H9 (cell line): ENCODE results near the gene TMEM156. TPM values are rescaled to one million over a fixed set of nuclear protein-coding genes. Genes with fewer than 3 reads are reported as not detected.

Source experiments
- DNase-seq: peaks from one replicate; pipeline ENCODE4 v3.0.0-alpha.2; 2017
- H2AFZ ChIP-seq: one replicate; pipeline ENCODE4 v1.6.1; 2013; ENCODE audit warnings: mild to moderate bottlenecking, low read length, control low read depth, moderate library complexity
- H2AK5ac ChIP-seq: 2 replicates; pipeline ENCODE4 v1.6.1; 2013; ENCODE audit warnings: low read length, control low read depth, mixed read lengths; ENCODE audit not compliant: insufficient read length
- H2BK120ac ChIP-seq: one replicate; pipeline ENCODE4 v1.6.1; 2013; ENCODE audit warnings: low read depth, mild to moderate bottlenecking, low read length, control low read depth, inconsistent platforms; ENCODE audit not compliant: poor library complexity, severe bottlenecking
- H2BK12ac ChIP-seq: 2 replicates; pipeline ENCODE4 v1.6.1; 2013; ENCODE audit warnings: low read length, control low read depth, mixed read lengths, low read depth; ENCODE audit not compliant: insufficient read length
- H2BK15ac ChIP-seq: 2 replicates; pipeline ENCODE4 v1.6.1; 2013; ENCODE audit warnings: low read depth, low read length, control low read depth
- H2BK20ac ChIP-seq: one replicate; pipeline ENCODE4 v1.6.1; 2013; ENCODE audit warnings: low read depth, mild to moderate bottlenecking, low read length, control low read depth, inconsistent platforms; ENCODE audit not compliant: poor library complexity, severe bottlenecking
- H2BK5ac ChIP-seq: 2 replicates; pipeline ENCODE4 v1.6.1; 2013; ENCODE audit warnings: low read length, control low read depth, mixed read lengths; ENCODE audit not compliant: insufficient read length
- H3K14ac ChIP-seq: 2 replicates; pipeline ENCODE4 v1.6.1; 2013; ENCODE audit warnings: low read length, control low read depth; ENCODE audit not compliant: insufficient read depth
- H3K18ac ChIP-seq: 2 replicates; pipeline ENCODE4 v1.6.1; 2013; ENCODE audit warnings: low read depth, mild to moderate bottlenecking, mixed read lengths, low read length, control low read depth; ENCODE audit not compliant: insufficient read length
- H3K23ac ChIP-seq: 2 replicates; pipeline ENCODE4 v1.6.1; 2013; ENCODE audit warnings: low read length, control low read depth, mixed read lengths, low read depth; ENCODE audit not compliant: insufficient read length
- H3K23me2 ChIP-seq: 2 replicates; pipeline ENCODE4 v1.6.1; 2013; ENCODE audit warnings: low read depth, mild to moderate bottlenecking, mixed read lengths, low read length, control low read depth; ENCODE audit not compliant: insufficient read length, poor library complexity, severe bottlenecking
- H3K27ac ChIP-seq: 2 replicates; pipeline ENCODE4 v1.5.1; 2013; ENCODE audit warnings: low read length, control low read depth, mixed read lengths, low read depth; ENCODE audit not compliant: insufficient read length
- H3K27me3 ChIP-seq: 2 replicates; pipeline ENCODE4 v1.6.1; 2013; ENCODE audit warnings: low read length, control low read depth, inconsistent platforms; ENCODE audit not compliant: insufficient read depth
- H3K4ac ChIP-seq: 2 replicates; pipeline ENCODE4 v1.6.1; 2013; ENCODE audit warnings: low read depth, mild to moderate bottlenecking, control low read depth, inconsistent platforms, low read length, moderate library complexity
- H3K4me1 ChIP-seq: 2 replicates; pipeline ENCODE4 v1.6.1; 2013; ENCODE audit warnings: low read length, control low read depth, inconsistent platforms; ENCODE audit not compliant: insufficient read depth
- H3K4me2 ChIP-seq: 2 replicates; pipeline ENCODE4 v1.6.1; 2013; ENCODE audit warnings: low read length, control low read depth, mixed read lengths; ENCODE audit not compliant: insufficient read length, insufficient read depth
- H3K56ac ChIP-seq: 2 replicates; pipeline ENCODE4 v1.6.1; 2013; ENCODE audit warnings: low read depth, mild to moderate bottlenecking, mixed read lengths, low read length, control low read depth; ENCODE audit not compliant: insufficient read length
- H3K79me1 ChIP-seq: 2 replicates; pipeline ENCODE4 v1.6.1; 2013; ENCODE audit warnings: low read depth, mild to moderate bottlenecking, moderate library complexity, low read length, control low read depth, inconsistent platforms; ENCODE audit not compliant: insufficient read depth, poor library complexity, severe bottlenecking
- H3K79me2 ChIP-seq: 2 replicates; pipeline ENCODE4 v1.6.1; 2013; ENCODE audit warnings: low read length, control low read depth, inconsistent platforms; ENCODE audit not compliant: insufficient read depth
- H3K9ac ChIP-seq: 2 replicates; pipeline ENCODE4 v1.6.1; 2013; ENCODE audit warnings: low read length, control low read depth, mixed read lengths; ENCODE audit not compliant: insufficient read length; ENCODE audit errors: extremely low read depth
- H3K9me3 ChIP-seq: one replicate; pipeline ENCODE4 v1.6.1; 2013; ENCODE audit warnings: low read depth, low read length, inconsistent platforms; ENCODE audit not compliant: control insufficient read depth
- H3T11ph ChIP-seq: one replicate; pipeline ENCODE4 v1.6.1; 2013; ENCODE audit warnings: mild to moderate bottlenecking, low read length, control low read depth, inconsistent platforms
- H4K20me1 ChIP-seq: one replicate; pipeline ENCODE4 v1.6.1; 2013; ENCODE audit not compliant: control insufficient read depth, insufficient read length, insufficient read depth
- H4K5ac ChIP-seq: 2 replicates; pipeline ENCODE4 v1.6.1; 2013; ENCODE audit warnings: low read depth, mild to moderate bottlenecking, mixed read lengths, low read length, control low read depth; ENCODE audit not compliant: insufficient read length
- H4K8ac ChIP-seq: replicated peaks from 2 replicates; pipeline ENCODE4 v1.6.1; 2013; ENCODE audit warnings: low read length, control low read depth, mixed read lengths, low read depth; ENCODE audit not compliant: insufficient read length
- H4K91ac ChIP-seq: 2 replicates; pipeline ENCODE4 v1.6.1; 2013; ENCODE audit warnings: low read depth, mild to moderate bottlenecking, moderate library complexity, mixed read lengths, low read length, control low read depth; ENCODE audit not compliant: insufficient read length
- H3K27ac Mint-ChIP-seq, 3 experiments: 2 replicates in 2 of 3; 3 replicates in 1 of 3; pipeline ENCODE4 v1.8.0; 2020 to 2021; ENCODE audit warnings: mixed read lengths in 3 of 3, mild to moderate bottlenecking in 1 of 3, moderate library complexity in 1 of 3
- H3K27me3 Mint-ChIP-seq: 2 replicates; pipeline ENCODE4 v1.8.0; 2021; ENCODE audit warnings: low read depth, mild to moderate bottlenecking, moderate library complexity, mixed read lengths
- H3K36me3 Mint-ChIP-seq, 3 experiments: 2 replicates in 2 of 3; 3 replicates in 1 of 3; pipeline ENCODE4 v1.8.0; 2020 to 2021; ENCODE audit warnings: low read depth in 3 of 3, mixed read lengths in 3 of 3; ENCODE audit not compliant: insufficient read depth in 1 of 3
- H3K4me1 Mint-ChIP-seq, 2 experiments: 2 replicates each; pipeline ENCODE4 v1.8.0; 2020; ENCODE audit warnings: mixed read lengths in 2 of 2
- H3K4me3 Mint-ChIP-seq, 2 experiments: 2 replicates in 1 of 2; 3 replicates in 1 of 2; pipeline ENCODE4 v1.8.0; 2020 to 2021; ENCODE audit warnings: mild to moderate bottlenecking in 2 of 2, mixed read lengths in 2 of 2, moderate library complexity in 1 of 2
- H3K9me3 Mint-ChIP-seq, 2 experiments: 2 replicates in 1 of 2; 3 replicates in 1 of 2; pipeline ENCODE4 v1.8.0; 2020; ENCODE audit warnings: mild to moderate bottlenecking in 2 of 2, mixed read lengths in 2 of 2, moderate library complexity in 1 of 2
- WGBS: extraction: QIAGEN DNeasy Blood & Tissue Kit; methylation state at CpG from one replicate; pipeline ENCODE4 v1.1.7; 2013; ENCODE audit warnings: missing lambda C conversion rate, low lambda C conversion rate, mixed read lengths; ENCODE audit not compliant: insufficient read length; ENCODE audit errors: extremely low coverage; 5-methylcytosine and 5-hydroxymethylcytosine counted together
- total RNA-seq: library from RNA; stranded (reverse); gene quantifications from 2 replicates; pipeline ENCODE4 v1.2.1, GENCODE V29; 2021
- TF ChIP-seq, protein P1 (sequence below): fragments of 200-600 bp; sonication (generic); conservative IDR thresholded peaks from 3 replicates; pipeline ENCODE4 v1.8.0; 2021; ENCODE audit warnings: antibody characterized with exemption, mild to moderate bottlenecking

TMEM156 gene
- total RNA-seq, 1 experiment from 2014 or later = not detected

DNA sequence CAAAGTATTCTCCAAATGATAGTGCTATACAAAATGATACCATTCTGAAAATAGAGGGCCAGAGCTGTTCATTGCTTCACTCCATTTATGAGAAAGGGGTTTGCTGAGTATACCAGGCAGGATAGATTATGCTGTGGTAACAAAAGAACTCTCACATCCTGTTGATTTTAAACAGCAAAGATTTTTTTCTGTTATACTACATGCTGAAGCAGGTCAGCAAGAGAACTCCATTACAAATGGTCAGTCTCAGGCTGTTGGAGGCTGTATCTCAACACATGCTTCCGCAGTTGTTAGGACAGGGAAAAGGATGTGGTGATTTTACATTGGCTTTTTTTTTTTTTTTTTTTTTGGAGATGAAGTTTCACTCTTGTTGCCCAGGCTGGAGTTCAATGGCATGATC is 16.1 kb upstream of the TMEM156 start:
- no peaks in the 10 kb centered on the region for H3K27me3 Mint-ChIP-seq
- Histone ChIP-seq H3K18ac (no peak overlapping the region), H3T11ph (no peak overlapping the region), H3K79me1 (no peaks in the 10 kb centered on the region), H3K27ac (no peak overlapping the region), H3K27me3 (no peaks in the 10 kb centered on the region), H2AK5ac (no peak overlapping the region), H4K8ac (no peak overlapping the region), H3K4ac (no peak overlapping the region), H3K23ac (no peak overlapping the region), H2BK15ac (no peak overlapping the region), H3K79me2 (no peaks in the 10 kb centered on the region), H3K4me2 (no peak overlapping the region), H3K56ac (no peak overlapping the region), H3K4me1 (peaks cover 2% of the 10 kb centered on the region; the same call in 1 of the 2 replicates), H2AFZ (no peak overlapping the region), H3K9ac (no peak overlapping the region), H4K5ac (no peak overlapping the region), H2BK5ac (no peak overlapping the region), H3K9me3 (no peaks in the 10 kb centered on the region), H4K20me1 (no peaks in the 10 kb centered on the region), H4K91ac (no peak overlapping the region), H3K14ac (no peak overlapping the region), H2BK12ac (no peak overlapping the region), H2BK20ac (no peak overlapping the region), H3K23me2 (peaks cover 5% of the 10 kb centered on the region), H2BK120ac (no peak overlapping the region)
- no peaks in the 10 kb centered on the region; a peak in 1 of 5 replicates for H3K9me3 Mint-ChIP-seq
- DNase-seq = no peak
- H3K36me3 Mint-ChIP-seq = peaks cover 0 to 2% (median 0%) of the 10 kb centered on the region in 3 experiments; a peak in 1 of 7 replicates
- peaks cover 27 to 30% of the 10 kb centered on the region in 2 experiments for H3K4me1 Mint-ChIP-seq
- H3K27ac Mint-ChIP-seq = no peak overlapping the region
- no peak overlapping the region for H3K4me3 Mint-ChIP-seq
- no CpG with 5 or more reads among the region's 1 CpG for WGBS
- TF ChIP-seq, protein P1, sequence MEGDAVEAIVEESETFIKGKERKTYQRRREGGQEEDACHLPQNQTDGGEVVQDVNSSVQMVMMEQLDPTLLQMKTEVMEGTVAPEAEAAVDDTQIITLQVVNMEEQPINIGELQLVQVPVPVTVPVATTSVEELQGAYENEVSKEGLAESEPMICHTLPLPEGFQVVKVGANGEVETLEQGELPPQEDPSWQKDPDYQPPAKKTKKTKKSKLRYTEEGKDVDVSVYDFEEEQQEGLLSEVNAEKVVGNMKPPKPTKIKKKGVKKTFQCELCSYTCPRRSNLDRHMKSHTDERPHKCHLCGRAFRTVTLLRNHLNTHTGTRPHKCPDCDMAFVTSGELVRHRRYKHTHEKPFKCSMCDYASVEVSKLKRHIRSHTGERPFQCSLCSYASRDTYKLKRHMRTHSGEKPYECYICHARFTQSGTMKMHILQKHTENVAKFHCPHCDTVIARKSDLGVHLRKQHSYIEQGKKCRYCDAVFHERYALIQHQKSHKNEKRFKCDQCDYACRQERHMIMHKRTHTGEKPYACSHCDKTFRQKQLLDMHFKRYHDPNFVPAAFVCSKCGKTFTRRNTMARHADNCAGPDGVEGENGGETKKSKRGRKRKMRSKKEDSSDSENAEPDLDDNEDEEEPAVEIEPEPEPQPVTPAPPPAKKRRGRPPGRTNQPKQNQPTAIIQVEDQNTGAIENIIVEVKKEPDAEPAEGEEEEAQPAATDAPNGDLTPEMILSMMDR = no peak
